ENCODE results near the gene PLXNB1.

Gene PLXNB1

DNA sequence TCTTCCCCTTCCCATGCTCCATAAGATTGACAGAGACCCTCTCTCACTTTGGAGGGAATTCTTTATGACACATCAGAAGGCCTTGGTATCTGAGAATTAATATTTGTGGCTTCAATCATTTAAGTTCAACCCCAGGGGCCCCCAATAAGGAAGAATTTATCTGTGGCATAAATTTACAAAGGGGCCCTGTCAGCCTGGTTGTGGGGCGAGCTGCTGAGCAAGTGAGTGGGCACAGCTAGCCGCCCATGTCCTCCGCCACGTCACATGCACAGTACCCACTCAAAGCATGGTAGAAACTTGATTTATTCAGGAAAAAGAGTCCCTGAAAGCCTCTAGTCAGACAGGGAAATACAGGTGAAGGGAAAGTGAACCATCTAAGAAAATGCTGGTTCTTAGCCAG is 13.3 kb downstream of the PLXNB1 start:
- no peak for DNase-seq

DNA sequence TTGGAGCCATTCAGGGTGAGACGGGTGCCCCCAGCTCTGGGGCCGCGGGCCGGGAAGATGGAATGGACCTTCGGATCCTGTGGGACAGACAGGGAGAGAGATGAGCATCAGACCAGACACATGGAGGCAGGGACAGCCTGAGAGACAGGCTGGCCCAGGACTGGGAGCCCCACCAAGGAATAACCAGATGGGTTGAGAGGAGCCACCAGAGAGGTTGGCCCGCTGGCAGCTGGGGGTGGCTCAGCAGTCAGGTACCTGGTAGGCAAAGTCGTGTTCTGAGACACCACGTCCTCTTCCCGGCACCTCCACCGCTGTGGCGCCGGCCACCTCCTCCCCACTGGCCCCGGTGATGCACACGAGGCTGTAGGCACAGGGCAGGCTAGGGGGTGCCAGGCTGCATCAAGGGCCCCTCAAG is 13.8 kb downstream of the PLXNB1 start:
- no peak for DNase-seq

DNA sequence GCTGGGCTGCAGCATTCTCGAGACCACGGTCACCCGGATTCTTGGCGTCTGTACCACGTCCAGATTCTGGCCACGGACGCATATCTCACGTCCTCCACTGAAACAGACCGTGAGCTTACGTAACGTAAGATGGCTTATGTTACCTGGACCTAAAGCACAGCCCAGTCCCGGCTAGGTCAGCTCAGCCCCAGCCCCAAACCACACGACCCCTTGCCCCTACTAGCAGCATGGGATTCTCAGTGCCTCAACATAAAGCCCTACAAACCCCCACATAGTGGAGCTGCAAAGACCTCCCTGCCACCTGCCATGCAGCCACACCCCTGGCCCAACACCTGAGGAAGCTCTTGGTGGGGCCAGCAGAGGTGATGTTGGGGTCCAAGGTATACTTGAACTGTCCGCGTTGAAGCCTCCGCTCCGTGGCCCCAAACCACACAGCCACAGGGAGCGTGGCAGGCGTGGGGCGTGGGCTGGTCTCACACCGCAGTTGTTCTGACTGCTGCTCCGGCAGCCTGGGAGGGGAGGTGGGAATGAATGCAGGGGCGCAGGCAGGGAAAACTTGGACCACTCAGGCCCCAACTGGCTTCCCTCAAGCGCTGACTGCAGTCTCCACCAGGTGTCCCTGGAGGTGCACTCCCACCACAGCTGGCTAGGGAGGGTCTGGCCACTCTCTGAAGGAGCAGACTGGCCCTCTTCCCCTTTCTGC is 14.5 kb downstream of the PLXNB1 start:
- DNase-seq, result no peak

DNA sequence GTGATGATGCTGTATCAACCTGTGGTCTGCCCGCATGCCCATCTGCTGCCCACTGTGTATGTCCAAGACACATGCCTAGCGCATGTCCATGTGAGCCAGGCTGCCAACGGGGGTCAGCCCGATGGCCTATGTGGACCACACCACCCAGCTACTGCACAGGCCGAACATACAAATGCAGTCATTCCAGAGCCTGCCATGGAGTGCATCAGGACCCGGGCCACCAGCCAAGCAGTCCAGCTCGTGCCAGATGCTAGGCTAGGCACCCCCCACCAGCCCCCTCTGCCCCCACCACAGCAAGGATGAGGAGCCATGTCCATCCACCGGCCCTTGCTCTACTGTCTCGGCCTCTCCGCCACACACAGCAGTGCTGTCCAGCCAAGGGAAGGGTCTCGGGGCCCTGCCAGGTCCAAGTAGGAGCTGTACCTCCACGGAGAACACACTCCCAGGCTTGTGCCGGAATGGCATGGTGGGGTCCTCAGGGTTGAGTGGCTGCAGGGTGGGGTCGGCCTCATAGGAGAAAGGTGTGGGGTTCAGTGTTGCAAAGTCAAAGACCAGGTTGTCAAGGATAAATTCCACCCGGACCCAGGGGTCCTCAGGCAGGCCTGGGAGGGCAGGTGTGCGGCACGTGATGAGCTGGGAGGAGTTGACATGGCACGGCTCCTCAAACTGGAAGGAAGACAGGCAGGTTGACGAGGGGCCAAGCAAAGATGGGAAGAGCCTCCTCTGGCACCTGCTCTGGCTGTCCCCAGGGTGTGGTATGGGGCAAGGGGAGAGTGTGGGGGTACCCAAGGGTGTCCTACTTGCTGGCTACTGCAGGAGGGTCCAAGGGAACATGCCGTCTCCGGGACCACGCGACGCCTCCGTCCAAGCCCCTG is 15.3 kb downstream of the PLXNB1 start:
- DNase-seq, result no peak

DNA sequence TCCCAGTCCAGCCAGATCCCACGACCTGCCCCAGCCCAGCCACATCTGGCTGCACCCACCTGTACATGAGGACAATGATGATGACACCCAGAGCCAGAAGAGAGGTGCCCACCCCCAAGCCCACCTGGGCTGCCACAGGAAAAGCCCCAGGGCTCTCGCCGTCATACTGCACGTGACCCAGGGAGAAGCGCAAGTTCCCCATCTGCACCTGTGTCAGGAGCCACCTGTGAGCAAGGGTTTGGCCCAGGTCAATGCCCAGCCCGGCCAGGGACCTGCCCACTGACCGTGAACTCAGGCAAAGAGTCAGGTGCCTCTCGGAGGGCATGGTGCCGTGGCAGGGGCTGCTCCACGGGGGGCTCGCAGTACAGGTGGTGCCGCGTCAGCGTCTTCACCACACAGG is 16.3 kb downstream of the PLXNB1 start:
- DNase-seq, result no peak

DNA sequence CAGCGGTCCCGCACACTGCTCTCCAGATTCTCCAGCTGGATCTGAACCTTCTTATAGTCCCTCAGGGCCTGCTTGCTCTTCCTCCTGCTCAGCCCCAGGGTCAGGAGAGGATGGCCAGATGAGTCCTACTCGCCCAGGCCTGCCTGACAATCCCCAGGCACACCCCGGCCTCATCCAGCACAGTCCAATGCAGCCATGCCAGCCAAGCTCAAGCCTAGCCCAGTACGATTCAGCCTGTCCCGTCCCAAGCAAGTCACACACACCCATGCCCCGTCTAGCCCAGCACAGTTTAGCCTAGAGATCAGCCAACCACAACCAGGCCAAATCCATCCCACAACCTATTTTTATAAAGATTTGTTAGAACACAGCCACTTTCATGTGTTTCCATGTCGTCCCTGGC is 16.8 kb downstream of the PLXNB1 start:
- no peak for DNase-seq

DNA sequence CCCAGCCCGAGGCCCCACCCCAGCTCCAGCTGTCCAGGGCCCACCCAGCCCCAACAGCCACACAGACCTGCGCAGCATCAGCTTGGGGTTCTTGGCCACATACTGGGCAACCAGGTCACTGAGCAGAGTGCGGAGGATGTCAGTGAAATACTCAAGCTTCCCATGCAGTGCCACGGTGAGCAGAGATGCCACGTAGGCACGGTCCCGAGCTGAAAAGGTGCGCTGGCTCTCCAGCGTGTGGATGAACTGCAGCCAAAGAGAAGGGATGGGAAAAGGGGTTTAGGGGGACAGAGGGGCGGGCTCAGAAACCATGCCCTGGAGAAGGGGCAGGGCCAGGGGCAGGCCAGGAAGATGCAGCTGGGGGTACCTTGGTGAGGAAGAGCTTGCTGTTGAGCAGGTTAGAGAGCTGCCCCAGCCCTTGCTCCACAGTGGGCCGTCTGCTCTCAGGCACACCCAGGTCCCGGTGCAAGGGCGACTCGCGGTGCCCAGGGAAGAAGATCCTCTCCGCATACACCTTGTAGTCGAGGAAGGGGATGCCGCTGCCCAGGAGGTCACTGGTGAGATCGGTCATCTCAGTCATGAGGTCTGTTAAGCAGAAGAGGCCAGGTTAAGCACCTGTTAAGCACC is 17.4 kb downstream of the PLXNB1 start:
- no peak for DNase-seq

DNA sequence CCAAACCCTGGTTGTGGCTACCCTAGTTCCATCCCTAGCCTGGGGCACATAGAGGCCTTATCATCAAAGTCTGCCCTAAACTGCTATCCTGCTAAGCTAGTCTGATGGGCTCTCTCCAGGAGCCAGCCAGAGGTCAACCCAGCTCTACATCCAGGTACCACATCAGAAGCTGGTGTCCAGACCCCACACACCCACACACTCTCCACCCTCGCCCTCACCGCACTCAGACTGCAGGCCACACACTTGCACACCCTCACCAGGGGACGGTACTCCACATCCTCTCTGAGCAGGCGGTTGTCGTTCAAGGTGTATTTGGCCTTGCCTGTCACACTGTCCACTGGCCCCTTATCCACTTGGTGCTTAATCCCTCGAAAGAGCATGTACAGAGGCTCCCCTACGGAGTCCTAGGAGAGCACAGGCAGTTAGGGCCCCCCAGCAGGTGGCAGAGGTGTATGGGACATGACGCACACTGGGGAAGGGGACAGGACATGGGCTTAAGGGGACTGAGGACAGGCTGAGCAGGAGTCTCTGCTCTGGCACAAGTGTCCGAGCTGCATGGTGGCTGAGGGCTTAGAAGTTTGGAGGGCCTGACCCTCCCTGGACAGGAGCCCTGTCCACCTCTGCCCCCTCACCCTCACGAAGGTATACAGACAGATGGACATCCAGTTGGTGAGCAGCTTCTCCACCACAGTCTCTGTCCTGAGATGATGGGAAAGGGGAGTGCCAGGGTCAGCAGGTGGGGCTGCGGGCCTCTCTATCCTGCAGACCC is 18.1 kb downstream of the PLXNB1 start:
- DNase-seq, result no peak

DNA sequence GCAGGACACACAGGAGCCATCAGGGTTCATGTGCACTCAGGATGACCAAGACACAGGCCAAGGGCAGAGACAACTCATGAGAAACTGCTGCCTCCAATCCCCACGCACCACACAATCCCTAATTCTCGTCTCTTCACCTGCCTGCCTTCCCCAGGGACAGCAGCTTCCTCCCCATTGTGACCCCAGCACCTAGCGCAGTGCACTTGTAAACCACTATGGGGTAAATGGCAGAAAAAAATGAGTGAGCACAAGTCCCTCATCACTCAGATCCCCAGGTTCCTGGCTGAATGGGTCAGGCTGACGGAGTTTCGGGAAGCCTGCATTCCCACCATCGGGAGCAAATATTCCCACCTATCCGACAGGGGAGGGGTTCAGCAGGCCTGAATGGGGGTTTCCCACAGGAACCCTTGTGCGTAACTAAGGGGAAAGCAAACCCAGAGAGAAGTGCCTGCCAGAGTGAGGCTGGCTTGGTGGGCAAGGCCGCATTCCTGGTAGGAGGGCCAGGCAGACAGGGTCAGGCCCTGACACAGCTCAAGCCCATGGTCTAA is 18.8 kb downstream of the PLXNB1 start:
- no peak for DNase-seq

DNA sequence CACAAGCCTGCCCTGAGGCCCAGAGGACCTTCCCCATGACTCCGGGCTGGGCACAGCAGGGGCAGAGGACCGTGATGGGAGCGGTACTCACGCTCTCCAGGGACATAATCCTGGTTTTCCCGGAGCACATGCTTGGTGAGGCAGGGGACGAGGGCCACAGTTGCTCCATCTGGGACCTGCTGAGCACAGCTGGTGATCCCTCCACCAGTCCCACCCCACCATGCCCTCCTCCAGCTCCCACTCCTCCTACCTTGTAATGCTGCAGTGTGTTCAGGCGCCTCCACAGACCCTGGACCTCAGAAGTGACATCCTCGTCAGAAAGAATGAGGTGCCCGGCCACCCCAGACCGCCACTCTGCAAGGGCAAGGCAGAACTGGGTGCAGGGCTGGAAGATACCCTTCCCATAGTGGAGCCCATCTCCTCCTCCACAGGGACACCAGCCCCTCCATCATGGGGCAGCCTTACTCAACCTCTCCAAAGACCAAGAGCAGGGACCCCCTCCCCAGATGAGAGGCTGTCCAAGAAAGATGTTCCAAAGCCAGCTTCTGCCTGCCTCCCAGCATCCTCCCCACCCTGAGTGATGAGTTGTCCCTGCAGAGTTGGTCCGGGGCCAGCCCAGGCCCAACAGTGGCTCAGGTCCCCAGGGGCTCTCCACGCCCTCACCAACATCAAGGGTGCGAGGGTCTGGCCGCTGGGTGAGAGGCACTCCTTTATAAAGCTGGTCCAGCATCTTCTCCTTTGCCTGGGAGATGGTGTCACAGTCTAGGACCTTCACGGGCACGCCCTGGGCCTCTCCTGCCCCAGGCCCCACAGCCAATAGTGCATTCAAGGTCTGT is 19.5 kb downstream of the PLXNB1 start:
- no peak for DNase-seq

DNA sequence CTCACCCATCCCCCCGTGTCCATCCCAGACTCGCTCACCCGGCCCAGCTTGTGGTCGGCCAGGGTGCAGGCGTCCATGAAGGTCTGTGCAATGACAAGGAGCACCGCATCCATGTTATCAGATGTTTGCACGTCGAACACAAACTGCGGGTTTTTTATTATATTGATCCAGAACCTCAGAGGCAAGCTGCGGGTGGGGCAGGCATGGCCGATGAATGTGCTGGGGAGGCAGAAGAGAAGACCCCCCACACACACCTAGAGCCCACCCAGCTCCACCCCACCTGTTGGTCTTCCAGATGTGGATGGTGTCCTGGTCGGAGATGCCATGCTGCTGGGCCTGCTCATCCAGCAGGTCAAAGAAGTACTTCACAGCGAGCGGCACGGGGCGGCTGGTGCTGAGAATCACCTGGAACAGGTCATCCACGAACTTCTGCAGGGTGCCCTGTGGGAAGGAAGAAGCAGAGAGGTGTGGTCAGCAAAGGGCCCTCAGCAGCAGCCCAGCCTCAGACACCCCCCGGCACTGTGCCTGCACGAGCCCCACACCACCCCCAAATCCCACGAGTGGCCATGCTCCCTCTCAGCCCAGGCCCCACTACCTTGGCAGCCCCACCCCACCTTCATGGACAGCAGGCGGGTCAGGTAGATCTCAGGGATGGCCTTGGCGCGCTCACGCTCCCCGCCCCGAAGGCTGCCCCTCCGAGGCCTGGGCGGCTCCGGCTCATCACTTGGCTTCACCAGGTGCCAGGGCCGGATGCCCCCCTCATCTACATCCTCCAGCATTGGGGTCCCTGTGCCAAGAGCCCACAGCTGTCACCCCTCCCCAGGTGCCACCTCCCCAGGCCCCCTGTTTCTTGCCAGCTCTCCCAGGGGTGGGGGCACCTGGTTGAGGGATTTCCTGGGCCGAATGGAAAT is 20.3 kb downstream of the PLXNB1 start:
- no peak for DNase-seq

DNA sequence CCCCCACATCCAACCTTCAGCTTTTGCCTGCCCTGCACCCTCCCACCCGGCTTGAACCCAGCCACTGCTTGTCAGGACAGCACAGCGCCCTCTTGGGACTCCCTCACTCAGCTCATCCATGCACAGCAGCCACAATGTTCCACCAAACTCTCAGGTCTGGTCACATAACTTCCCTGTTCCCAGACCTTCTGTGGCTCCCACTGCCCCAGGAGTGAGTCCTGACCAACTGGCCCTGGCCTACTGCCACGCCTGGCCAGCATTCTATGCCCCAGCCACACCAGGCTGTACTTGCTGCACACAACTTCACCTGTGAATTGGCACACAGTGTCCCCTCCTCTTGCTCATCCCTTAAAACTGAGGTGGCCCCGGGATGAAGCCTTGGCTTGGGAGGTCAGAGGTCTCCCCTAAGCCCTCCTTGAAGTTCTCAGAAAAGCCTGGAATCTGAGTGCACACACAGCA is 21.0 kb downstream of the PLXNB1 start:
- peak; percentile 25 for DNase-seq

DNA sequence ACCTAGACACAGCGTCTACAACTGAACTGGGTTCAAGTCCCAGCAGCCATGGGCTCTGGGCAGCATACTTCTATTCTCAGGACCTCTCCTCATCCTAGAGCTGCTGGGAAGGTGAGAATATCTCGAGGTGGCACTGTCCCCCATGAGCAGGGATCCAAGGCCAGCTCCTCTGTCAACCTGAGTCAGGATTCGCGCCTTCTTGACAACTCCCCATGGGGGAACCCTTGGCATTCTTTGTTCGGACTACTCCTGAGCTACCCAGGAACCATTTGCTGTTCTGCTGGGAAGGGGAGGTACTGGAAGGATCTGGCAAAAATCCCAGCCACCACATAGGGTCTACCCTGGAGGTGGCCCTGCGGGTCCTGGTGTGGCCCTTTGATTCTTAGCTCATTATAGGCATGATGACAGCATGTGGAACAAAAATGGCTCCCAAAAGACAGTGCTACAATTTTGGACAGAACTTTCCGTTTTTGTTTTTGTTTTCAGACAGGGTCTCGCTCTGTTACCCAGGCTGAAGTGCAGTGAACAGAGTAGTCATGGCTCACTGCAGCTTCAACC is 22.3 kb downstream of the PLXNB1 start:
- DNase-seq, result no peak

DNA sequence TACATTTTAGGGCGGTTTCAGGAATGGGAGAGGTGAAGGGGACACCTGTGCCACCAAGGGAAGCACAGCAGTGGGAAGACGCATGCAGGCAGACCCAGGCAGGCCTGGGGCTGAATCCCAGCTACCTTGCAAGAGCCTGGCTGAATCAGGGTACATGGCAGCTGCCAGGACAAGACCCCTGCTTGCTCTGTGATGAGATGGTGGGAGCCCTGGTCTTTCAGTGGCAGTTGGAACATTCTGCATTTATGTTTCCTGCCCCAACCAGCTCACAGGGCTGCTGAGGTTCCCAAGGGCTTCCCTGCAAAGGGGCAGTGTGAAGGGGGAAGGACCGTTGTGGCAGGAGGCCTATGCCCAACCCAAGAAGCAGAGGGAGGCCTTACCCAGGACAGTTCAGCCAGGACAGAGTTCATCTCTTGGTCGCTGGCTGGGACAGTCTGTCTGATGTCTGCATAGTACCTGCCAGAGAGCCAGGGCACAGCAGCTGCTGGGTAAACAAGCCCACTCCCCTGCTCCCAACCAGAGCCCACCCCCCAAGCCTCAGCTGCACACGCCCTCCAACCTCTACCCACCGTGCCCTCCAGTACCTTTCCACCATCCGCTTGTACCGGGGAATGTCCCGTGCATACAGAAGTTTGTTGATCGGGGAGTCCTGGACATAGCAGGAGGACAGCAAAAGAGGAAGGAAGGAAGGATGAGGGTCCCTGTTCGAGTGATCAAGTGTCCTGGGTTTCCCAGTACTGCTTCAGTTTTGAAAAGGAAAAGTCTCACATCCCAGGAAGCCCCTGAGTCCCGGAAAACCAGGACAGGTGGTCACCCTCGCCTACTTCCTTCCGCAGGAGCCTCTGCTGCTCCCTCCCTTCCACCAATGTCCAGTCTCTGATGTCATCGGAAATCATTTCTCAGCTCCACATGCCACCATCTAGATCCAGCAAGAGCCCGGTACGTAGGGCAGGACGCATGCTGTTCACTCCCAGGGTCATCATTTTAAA is 23.1 kb downstream of the PLXNB1 start:
- DNase-seq, result no peak

DNA sequence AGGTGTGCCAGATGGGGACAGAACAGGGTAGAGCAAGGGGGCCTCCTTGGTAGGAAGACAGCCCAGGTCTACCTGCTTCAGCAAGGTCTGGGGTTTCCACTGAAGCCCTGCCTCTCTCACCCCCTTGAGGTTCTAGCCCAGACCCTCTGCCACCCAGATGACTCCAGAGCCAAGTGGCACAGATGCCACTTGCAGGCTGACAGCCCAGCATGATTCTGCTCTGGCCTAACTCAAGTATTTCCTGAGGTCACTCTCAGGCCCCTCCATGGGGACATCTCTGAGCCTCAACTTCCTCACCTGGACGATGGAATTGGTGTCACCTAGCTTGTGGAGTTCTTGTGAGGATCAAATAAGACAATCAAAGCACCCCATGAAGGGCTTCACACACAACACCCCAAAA is 23.9 kb downstream of the PLXNB1 start:
- no peak for DNase-seq

DNA sequence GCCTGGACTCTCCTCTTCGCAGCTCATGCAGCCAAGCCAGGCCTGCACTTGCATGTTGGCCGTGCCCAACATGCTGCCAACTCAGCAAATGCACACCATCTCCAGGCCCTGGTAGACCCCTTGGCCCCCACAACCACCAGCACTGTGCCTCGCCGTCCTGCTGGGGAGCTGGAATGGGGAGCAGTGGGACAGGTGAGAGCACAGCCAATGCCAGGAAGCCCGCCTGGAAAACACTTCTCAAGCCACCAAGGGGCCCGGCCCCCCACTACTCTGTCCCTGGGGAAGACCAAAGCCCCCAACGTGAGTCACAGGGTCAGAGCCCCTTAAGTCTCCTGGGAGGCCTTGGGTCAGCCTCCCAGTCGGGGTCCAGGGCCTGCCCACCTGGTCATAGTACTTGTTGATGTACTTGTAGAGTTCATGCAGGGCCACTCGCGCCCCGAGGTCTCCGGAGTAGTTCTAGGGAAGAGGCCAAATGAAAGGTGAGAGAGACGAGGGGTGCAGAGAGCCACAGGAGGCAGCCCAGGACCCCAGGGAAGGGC is 24.5 kb downstream of the PLXNB1 start:
- no peak for DNase-seq

DNA sequence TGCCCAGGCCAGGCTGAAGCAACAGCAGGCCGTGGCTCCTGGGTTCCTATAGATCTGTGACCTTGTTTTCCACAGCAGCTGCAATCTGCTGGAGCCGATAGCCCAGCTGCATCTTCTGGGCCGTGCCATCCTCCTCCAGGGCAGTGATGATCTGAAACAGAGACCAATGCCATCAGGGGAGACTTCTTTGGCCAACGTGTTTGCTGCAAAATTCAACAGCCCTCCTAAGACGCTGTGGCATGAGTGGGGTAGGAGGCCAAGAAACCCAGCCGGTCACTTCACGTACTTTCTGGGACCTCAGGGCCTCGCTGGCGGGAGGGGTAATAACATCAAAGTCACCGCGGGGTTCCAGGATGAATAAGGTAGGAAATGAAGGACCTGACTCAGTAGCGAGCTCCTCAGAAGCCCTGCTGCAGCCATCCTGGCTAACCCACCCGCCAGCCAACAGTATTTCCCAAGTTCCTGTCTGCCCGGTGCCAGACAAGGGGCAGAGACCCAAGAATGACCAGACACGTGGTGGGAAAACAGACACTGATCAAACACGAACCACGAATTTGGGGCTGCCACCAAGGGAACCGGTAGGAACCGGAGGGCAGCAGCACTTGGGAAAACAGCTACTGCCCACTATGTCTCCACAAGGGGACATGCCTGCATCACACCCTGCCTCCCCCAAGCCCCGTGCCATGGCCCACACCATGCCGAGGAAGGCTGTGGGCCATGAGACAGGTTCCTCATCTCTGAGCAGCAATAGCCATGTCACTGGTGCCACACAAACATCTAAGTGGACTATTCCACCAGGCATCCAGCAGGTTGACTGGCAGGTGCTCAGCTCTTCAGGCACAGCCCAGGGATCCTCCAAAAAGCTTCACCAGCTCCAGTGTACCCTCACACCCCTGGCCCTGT is 25.2 kb downstream of the PLXNB1 start:
- no peak for DNase-seq

Measured in OCI-M1 (cell line).